SK-N-SH treated with all-trans-retinoic acid at 6 μM for 48 hours (cell line): ENCODE results near the gene DNAJC1.

Experiments
- ARNTL ChIP-seq: fragments of 450-650 bp; formaldehyde crosslinking; IDR thresholded peaks from 2 replicates; pipeline ENCODE4 v1.5.0; 2020; ENCODE audit warnings: low read depth, mild to moderate bottlenecking, moderate library complexity, borderline replicate concordance
- CREB5 ChIP-seq: fragments of 250-450 bp; sonication (Bioruptor Pico); IDR thresholded peaks from 2 replicates; pipeline ENCODE4 v1.5.1; 2020; ENCODE audit warnings: low read depth, mild to moderate bottlenecking, moderate library complexity
- CSDC2 ChIP-seq: fragments of 250-450 bp; sonication (Bioruptor Pico); IDR thresholded peaks from 2 replicates; pipeline ENCODE4 v1.5.0; 2020; ENCODE audit warnings: mild to moderate bottlenecking, moderate library complexity
- ESRRG ChIP-seq: fragments of 250-450 bp; sonication (Bioruptor Pico); IDR thresholded peaks from 2 replicates; pipeline ENCODE4 v1.6.1; 2021; ENCODE audit warnings: mild to moderate bottlenecking
- GLIS3 ChIP-seq: fragments of 250-450 bp; sonication (Bioruptor Pico); IDR thresholded peaks from 2 replicates; pipeline ENCODE4 v1.5.0; 2020; ENCODE audit warnings: mild to moderate bottlenecking, moderate library complexity
- PATZ1 ChIP-seq: fragments of 250-450 bp; sonication (Bioruptor Pico); IDR thresholded peaks from 2 replicates; pipeline ENCODE4 v1.8.0; 2020; ENCODE audit warnings: mild to moderate bottlenecking, moderate library complexity, borderline replicate concordance
- POU6F1 ChIP-seq: fragments of 250-450 bp; sonication (Bioruptor Pico); IDR thresholded peaks from 2 replicates; pipeline ENCODE4 v1.8.0; 2021; ENCODE audit warnings: low read depth, mild to moderate bottlenecking, moderate library complexity, borderline replicate concordance
- PPARA ChIP-seq: fragments of 250-450 bp; sonication (Bioruptor Pico); IDR thresholded peaks from 2 replicates; pipeline ENCODE4 v1.5.0; 2020; ENCODE audit warnings: mild to moderate bottlenecking, borderline replicate concordance
- RARB ChIP-seq: fragments of 250-450 bp; sonication (Bioruptor Pico); IDR thresholded peaks from 2 replicates; pipeline ENCODE4 v1.8.0; 2021; ENCODE audit warnings: mild to moderate bottlenecking, moderate library complexity
- SNAI2 ChIP-seq: fragments of 250-450 bp; sonication (Bioruptor Pico); IDR thresholded peaks from 2 replicates; pipeline ENCODE4 v1.5.0; 2020; ENCODE audit warnings: mild to moderate bottlenecking, moderate library complexity
- TOX ChIP-seq: fragments of 250-450 bp; sonication (Bioruptor Pico); IDR thresholded peaks from 2 replicates; pipeline ENCODE4 v1.8.0; 2021; ENCODE audit warnings: mild to moderate bottlenecking, moderate library complexity, borderline replicate concordance
- TSHZ2 ChIP-seq: fragments of 250-450 bp; sonication (Bioruptor Pico); IDR thresholded peaks from 2 replicates; pipeline ENCODE4 v1.5.0; 2020; ENCODE audit warnings: mild to moderate bottlenecking, moderate library complexity
- ZFP3 ChIP-seq: fragments of 250-450 bp; sonication (Bioruptor Pico); IDR thresholded peaks from 2 replicates; pipeline ENCODE4 v1.5.0; 2020; ENCODE audit warnings: mild to moderate bottlenecking, moderate library complexity
- ZNF565 ChIP-seq: fragments of 450-650 bp; formaldehyde crosslinking; conservative IDR thresholded peaks from 2 replicates; pipeline ENCODE4 v1.5.0; 2020; ENCODE audit warnings: low read depth, mild to moderate bottlenecking, moderate library complexity

- TF ChIP-seq PATZ1 (CRISPR knock-in tag) (no peak), SNAI2 (CRISPR knock-in tag) (no peak), RARB (no peak), TSHZ2 (CRISPR knock-in tag) (0 out of 2 replicates have a peak, but pooled peaks have one; percentile 15), CREB5 (CRISPR knock-in tag) (no peak), POU6F1 (CRISPR knock-in tag) (no peak), GLIS3 (CRISPR knock-in tag) (no peak), ZNF565 (CRISPR knock-in tag) (no peak), PPARA (no peak), ZFP3 (CRISPR knock-in tag) (no peak), ARNTL (no peak), TOX (CRISPR knock-in tag) (no peak), ESRRG (CRISPR knock-in tag) (no peak), CSDC2 (CRISPR knock-in tag) (no peak)
Observed at GRCh38 chr10:21919117-21919516, 84.4 kb downstream of the DNAJC1 start.
